Breast epithelium (tissue), 4 donors: ENCODE measurements around the gene RPS17. TPM values are rescaled to one million over a fixed set of nuclear protein-coding genes. Genes with fewer than 3 reads are reported as not detected.
A peak's percentile ranks its signal among the peaks of the same experiment; 100 is the strongest.

Experiments used
- DNase-seq, 2 donors: peaks; one replicate each; pipeline ENCODE4 v3.0.0-alpha.2; 2019; ENCODE audit warnings: low spot score in 2 of 2
- H3K27ac ChIP-seq, 2 donors: fragments of 200-600 bp; sonication (generic) in 1 of 2; one replicate each; pipeline ENCODE4 v1.5.1; 2016 to 2019; ENCODE audit warnings: mild to moderate bottlenecking in 1 of 2
- H3K27me3 ChIP-seq, 2 donors: fragments of 200-600 bp; sonication (generic) in 1 of 2; one replicate each; pipeline versions ENCODE4 v1.5.1 to v1.6.0; 2017 to 2019; ENCODE audit warnings: control low read depth in 1 of 2, mild to moderate bottlenecking in 1 of 2
- H3K36me3 ChIP-seq: fragments of 200-600 bp; one replicate; pipeline ENCODE4 v1.5.1; 2019
- H3K4me1 ChIP-seq, 2 donors: fragments of 200-600 bp; sonication (generic); one replicate each; pipeline ENCODE4 v1.5.1; 2016 to 2019; ENCODE audit warnings: control low read depth in 1 of 2
- H3K4me3 ChIP-seq, 3 donors: fragments of 200-600 bp; sonication (generic); 1 replicate in 2 of 3; 2 replicates in 1 of 3; pipeline ENCODE4 v1.5.1; 2016 to 2019; ENCODE audit warnings: mild to moderate bottlenecking in 3 of 3, moderate library complexity in 2 of 3
- H3K9me3 ChIP-seq, 2 donors: fragments of 200-600 bp; sonication (generic) in 1 of 2; one replicate each; pipeline ENCODE4 v1.5.1; 2016 to 2019; ENCODE audit warnings: control low read depth in 1 of 2
- CTCF ChIP-seq, 3 donors: fragments of 450-650 bp; IDR thresholded peaks; one replicate each; pipeline ENCODE4 v1.5.1; 2016 to 2017; ENCODE audit warnings: antibody characterized with exemption in 3 of 3, mild to moderate bottlenecking in 3 of 3, moderate library complexity in 3 of 3
- POLR2A ChIP-seq: fragments of 450-650 bp; IDR thresholded peaks from one replicate; pipeline ENCODE4 v1.6.1; 2016; ENCODE audit warnings: antibody characterized with exemption, mild to moderate bottlenecking, moderate library complexity
- POLR2AphosphoS5 ChIP-seq, 3 donors: sonication (generic); formaldehyde crosslinking; IDR thresholded peaks; one replicate each; pipeline ENCODE4 v1.6.1; 2017; ENCODE audit warnings: antibody characterized with exemption in 3 of 3
- intact Hi-C: fragments of 100-400 bp; cut with DNase I; formaldehyde crosslinking; loops from one replicate; pipeline ENCODE4 v1.15.1; 2023; ENCODE audit warnings: low total_unique reads
- total RNA-seq, 3 donors: library from RNA; depleted of rRNA; stranded (reverse); fragments of >200 nt; gene quantifications; one replicate each; pipeline ENCODE4 v1.1.0, GENCODE V29; 2016

The RPS17 gene
- total RNA-seq, 3 donors from 2014 or later, result 2,556 to 3,448 (median 2,909) TPM

- Histone ChIP-seq H3K27ac (peak overlapping the region; percentile 71 to 80), H3K27me3 (no peaks in the 10 kb centered on the region), H3K4me1 (peaks cover 0 to 9% of the 10 kb centered on the region in 2 donors), H3K9me3 (no peaks in the 10 kb centered on the region), H3K4me3 (no peak overlapping the region), H3K36me3 (no peaks in the 10 kb centered on the region)
- intact Hi-C loops, result no loop called here
- DNase-seq, result no peak
- no peak for TF ChIP-seq POLR2AphosphoS5 (IDR thresholded peaks at IDR 0.05)
- no peak for TF ChIP-seq CTCF (IDR thresholded peaks at IDR 0.05)
- no peak for TF ChIP-seq POLR2A
These were observed 14.6 kb upstream of the RPS17 start for GRCh38 chr15:82554849-82555248.

- H3K4me3 ChIP-seq, result no peak overlapping the region
- TF ChIP-seq CTCF (IDR thresholded peaks at IDR 0.05) (no peak), POLR2AphosphoS5 (IDR thresholded peaks at IDR 0.05) (no peak), POLR2A (no peak)
- H3K27ac ChIP-seq, result peak overlapping the region; percentile 71 to 80
- DNase-seq, result peak in 1 of 2 donors; percentile 50
- intact Hi-C loops, result no loop called here
- peaks cover 0 to 9% of the 10 kb centered on the region in 2 donors for H3K4me1 ChIP-seq
- no peaks in the 10 kb centered on the region for H3K9me3 ChIP-seq
- H3K27me3 ChIP-seq, result no peaks in the 10 kb centered on the region
- no peaks in the 10 kb centered on the region for H3K36me3 ChIP-seq
These were observed 14.1 kb upstream of the RPS17 start for GRCh38 chr15:82554351-82554750.

GRCh38 chr15:82553846-82554245 is 13.6 kb upstream of the RPS17 start:
- TF ChIP-seq CTCF (IDR thresholded peaks at IDR 0.05), result no peak
- TF ChIP-seq POLR2AphosphoS5 (IDR thresholded peaks at IDR 0.05), result no peak
- no peak for TF ChIP-seq POLR2A
- Histone ChIP-seq H3K4me1 (peaks cover 0 to 9% of the 10 kb centered on the region in 2 donors), H3K27me3 (no peaks in the 10 kb centered on the region), H3K4me3 (no peak overlapping the region), H3K27ac (peak overlapping the region; percentile 71 to 80), H3K9me3 (no peaks in the 10 kb centered on the region), H3K36me3 (no peaks in the 10 kb centered on the region)
- no peak for DNase-seq
- intact Hi-C loops, result no loop called here

- Histone ChIP-seq H3K4me3 (no peak overlapping the region), H3K36me3 (no peaks in the 10 kb centered on the region), H3K27me3 (no peaks in the 10 kb centered on the region), H3K9me3 (no peaks in the 10 kb centered on the region), H3K4me1 (peaks cover 0 to 15% of the 10 kb centered on the region in 2 donors), H3K27ac (peak overlapping the region in 1 of 2 donors; percentile 71)
- intact Hi-C loops, result no loop called here
- DNase-seq, result no peak
- TF ChIP-seq POLR2AphosphoS5 (IDR thresholded peaks at IDR 0.05), result no peak
- no peak for TF ChIP-seq CTCF (IDR thresholded peaks at IDR 0.05)
- TF ChIP-seq POLR2A, result no peak
These were observed 12.6 kb upstream of the RPS17 start for GRCh38 chr15:82552861-82553260.

GRCh38 chr15:82551646-82552247 is 11.5 kb upstream of the RPS17 start:
- H3K4me3 ChIP-seq, result no peak overlapping the region
- H3K4me1 ChIP-seq, result peaks cover 0 to 15% of the 10 kb centered on the region in 2 donors
- no peak for TF ChIP-seq POLR2AphosphoS5 (IDR thresholded peaks at IDR 0.05)
- TF ChIP-seq CTCF (IDR thresholded peaks at IDR 0.05), result peak in 1 of 3 donors; percentile 41
- no peaks in the 10 kb centered on the region for H3K27me3 ChIP-seq
- H3K9me3 ChIP-seq, result no peaks in the 10 kb centered on the region
- peak overlapping the region in 1 of 2 donors; percentile 66 for H3K27ac ChIP-seq
- intact Hi-C loops, result no loop called here
- no peak for DNase-seq
- no peaks in the 10 kb centered on the region for H3K36me3 ChIP-seq
